Osteoblast (primary cell): ENCODE data around the gene NADSYN1. TPM values are rescaled to one million over a fixed set of nuclear protein-coding genes. Genes with fewer than 3 reads are reported as not detected.
"Not testable (repeated sequence)": the region's sequence is repeated elsewhere in the genome, so short reads cannot be mapped to it uniquely, and the experiment has no call there.

Experiments used
- DNase-seq: peaks from one replicate; pipeline ENCODE4 v3.0.0; 2011; ENCODE audit warnings: low spot score, mixed read lengths; ENCODE audit not compliant: insufficient read length; ENCODE audit errors: missing footprints
- H2AFZ ChIP-seq: 2 replicates; pipeline ENCODE4 v1.6.0; 2011; ENCODE audit warnings: mild to moderate bottlenecking, low read length
- H3K27ac ChIP-seq: 2 replicates; pipeline ENCODE4 v1.5.1; 2011; ENCODE audit warnings: mild to moderate bottlenecking, low read depth, low read length, moderate library complexity
- H3K27me3 ChIP-seq: 2 replicates; pipeline ENCODE4 v1.6.0; 2012; ENCODE audit warnings: mild to moderate bottlenecking, control low read depth, inconsistent platforms, low read length, moderate library complexity; ENCODE audit not compliant: insufficient read depth
- H3K36me3 ChIP-seq: 2 replicates; pipeline ENCODE4 v1.5.1; 2011; ENCODE audit warnings: mild to moderate bottlenecking, low read length, control low read depth, moderate library complexity; ENCODE audit not compliant: insufficient read depth
- H3K4me1 ChIP-seq: 2 replicates; pipeline ENCODE4 v1.5.1; 2011; ENCODE audit warnings: mild to moderate bottlenecking, low read length, control low read depth, moderate library complexity; ENCODE audit not compliant: insufficient read depth
- H3K4me2 ChIP-seq: 2 replicates; pipeline ENCODE4 v1.6.0; 2011; ENCODE audit warnings: mild to moderate bottlenecking, low read length; ENCODE audit not compliant: insufficient read depth
- H3K4me3 ChIP-seq: fragments of 200-600 bp; sonication (generic); 3 replicates; pipeline ENCODE4 v1.5.1; 2012; ENCODE audit warnings: mild to moderate bottlenecking, low read length, inconsistent platforms; ENCODE audit not compliant: insufficient read depth
- H3K79me2 ChIP-seq: 2 replicates; pipeline ENCODE4 v1.6.0; 2012; ENCODE audit warnings: mild to moderate bottlenecking, low read length, control low read depth, inconsistent platforms; ENCODE audit not compliant: insufficient read depth
- H3K9me3 ChIP-seq: 2 replicates; pipeline ENCODE4 v1.5.1; 2011; ENCODE audit warnings: low read depth, low read length, control low read depth
- H4K20me1 ChIP-seq: 2 replicates; pipeline ENCODE4 v1.6.0; 2012; ENCODE audit warnings: mild to moderate bottlenecking, low read length, control low read depth; ENCODE audit not compliant: insufficient read depth
- CTCF ChIP-seq: IDR thresholded peaks from 2 replicates; pipeline ENCODE4 v1.5.1; 2011; ENCODE audit warnings: mild to moderate bottlenecking, low read depth, low read length, moderate library complexity; ENCODE audit errors: extremely low read depth
- total RNA-seq: library from RNA; depleted of rRNA; stranded (reverse); fragments of >200 nt; gene quantifications from 2 replicates; pipeline ENCODE4 v1.2.3, GENCODE V29; 2012

NADSYN1 gene
- total RNA-seq, 1 donor: 81.1 TPM

- Histone ChIP-seq H3K79me2 (no peaks in the 10 kb centered on the region), H3K4me2 (no peak overlapping the region), H3K27me3 (no peaks in the 10 kb centered on the region), H3K36me3 (no peaks in the 10 kb centered on the region), H3K27ac (no peak overlapping the region), H3K9me3 (no peaks in the 10 kb centered on the region), H3K4me1 (no peaks in the 10 kb centered on the region), H2AFZ (no peak overlapping the region), H3K4me3 (no peak overlapping the region), H4K20me1 (no peaks in the 10 kb centered on the region)
- no peak for TF ChIP-seq CTCF
- no peak for DNase-seq
These were observed 73.0 kb downstream of the NADSYN1 start for GRCh38 chr11:71525938-71526495.

GRCh38 chr11:71526796-71527575 lies 74.0 kb downstream of the NADSYN1 start, which contains the start of gene KRTAP5-7:
Gene KRTAP5-7, plus strand, starts transcription at chr11:71527267. Its CDS starts 34 bp downstream, at chr11:71527301.
- H3K27ac ChIP-seq, DNase-seq, H3K79me2 ChIP-seq, H2AFZ ChIP-seq, H3K36me3 ChIP-seq, H3K4me2 ChIP-seq, H3K4me1 ChIP-seq, H3K9me3 ChIP-seq, H3K4me3 ChIP-seq, H3K27me3 ChIP-seq, H4K20me1 ChIP-seq: not testable (repeated sequence)

- no peaks in the 10 kb centered on the region for H4K20me1 ChIP-seq
- TF ChIP-seq CTCF: no peak
- DNase-seq: no peak
- no peak overlapping the region for H3K4me2 ChIP-seq
- H3K4me3 ChIP-seq: no peak overlapping the region
- no peak overlapping the region for H3K27ac ChIP-seq
- H3K4me1 ChIP-seq: no peaks in the 10 kb centered on the region
- no peaks in the 10 kb centered on the region for H3K27me3 ChIP-seq
- no peak overlapping the region for H2AFZ ChIP-seq
- H3K79me2 ChIP-seq: no peaks in the 10 kb centered on the region
- no peaks in the 10 kb centered on the region for H3K36me3 ChIP-seq
- no peaks in the 10 kb centered on the region for H3K9me3 ChIP-seq
These were observed 74.7 kb downstream of the NADSYN1 start for GRCh38 chr11:71527576-71528210.

DNA sequence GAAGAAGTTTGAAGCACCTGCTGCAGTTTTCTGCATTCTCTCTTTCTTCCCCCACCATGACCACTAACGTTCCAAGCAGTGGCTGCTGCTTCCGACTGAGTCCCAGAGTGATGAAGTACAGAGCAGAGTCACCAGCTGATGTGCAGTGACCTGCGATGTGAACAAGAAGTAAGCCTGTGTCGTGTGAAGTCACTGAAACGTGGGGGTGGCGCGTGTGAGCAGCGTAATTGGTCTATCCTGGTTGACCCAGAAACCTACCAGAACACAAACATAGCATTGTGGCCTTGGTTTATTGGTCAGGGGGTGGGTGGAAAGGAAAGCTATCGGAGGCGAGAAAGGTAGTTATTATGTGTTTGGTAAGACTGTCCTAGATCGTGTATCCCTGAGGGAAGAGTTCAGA lies 77.6 kb downstream of the NADSYN1 start:
- Histone ChIP-seq H3K27ac (no peak overlapping the region), H3K27me3 (no peaks in the 10 kb centered on the region), H4K20me1 (no peaks in the 10 kb centered on the region), H3K9me3 (no peaks in the 10 kb centered on the region), H3K4me1 (no peaks in the 10 kb centered on the region), H2AFZ (no peak overlapping the region), H3K79me2 (no peaks in the 10 kb centered on the region), H3K36me3 (no peaks in the 10 kb centered on the region), H3K4me3 (no peak overlapping the region), H3K4me2 (no peak overlapping the region)
- no peak for TF ChIP-seq CTCF
- no peak for DNase-seq
